Measurements from ENCODE around the gene MAPK10.

- no peak for TF ChIP-seq CTCF (conservative IDR thresholded peaks at IDR 0.05; ENCODE audit: low read length)
- TF ChIP-seq EZH2phosphoT487 (IDR thresholded peaks at IDR 0.05; ENCODE audit: borderline replicate concordance, low read depth, low read length): no peak
These were observed 111.9 kb downstream of the MAPK10 start for GRCh38 chr4:86247906-86248305.
